ENCODE results near the gene TOX4. TPM values are rescaled to one million over a fixed set of nuclear protein-coding genes. Genes with fewer than 3 reads are reported as not detected.

Gene TOX4
- polyA plus RNA-seq, 4 donors = 20.4 to 54.0 (median 24.7) TPM

GRCh38 chr14:21494902-21495762, 18.1 kb downstream of the TOX4 start:
- no peak for FAIRE-seq
- 72 to 94% (median 88%) methylated on average over 2 of the region's 2 CpGs for WGBS, 3 donors

GRCh38 chr14:21496453-21496852, 19.5 kb downstream of the TOX4 start:
- WGBS, 3 donors = 84 to 92% (median 88%) methylated on average over 2 of the region's 2 CpGs
- Histone ChIP-seq H3K4me1 (ENCODE audit: control insufficient read depth in 3 of 3, insufficient read depth in 2 of 3, low read depth in 1 of 3, low read length in 2 of 3) (no peaks in the 10 kb centered on the region), H3K4me3 (ENCODE audit: low read depth in 1 of 3, low read length in 3 of 3) (no peak overlapping the region), H3K36me3 (ENCODE audit: control insufficient read depth in 3 of 3, insufficient read depth in 2 of 3, low read depth in 1 of 3, low read length in 3 of 3) (peaks cover 22 to 47% (median 22%) of the 10 kb centered on the region in 3 donors), H3K9me3 (ENCODE audit: control insufficient read depth in 2 of 2, insufficient read depth in 1 of 2, low read depth in 1 of 2, low read length in 1 of 2) (no peaks in the 10 kb centered on the region), H3K27ac (ENCODE audit: low read depth in 1 of 3, low read length in 2 of 3) (no peak overlapping the region), H3K27me3 (ENCODE audit: control insufficient read depth in 3 of 3, insufficient read depth in 3 of 3, low read length in 3 of 3) (no peaks in the 10 kb centered on the region)
- no peak for FAIRE-seq
- DNase-seq = no peak

More at GRCh38 chr14:21494902-21495762, 18.1 kb downstream of the TOX4 start:
- Histone ChIP-seq H3K36me3 (ENCODE audit: control insufficient read depth in 3 of 3, insufficient read depth in 2 of 3, low read depth in 1 of 3, low read length in 3 of 3) (peaks cover 23 to 51% (median 25%) of the 10 kb centered on the region in 3 donors), H3K4me1 (ENCODE audit: control insufficient read depth in 3 of 3, insufficient read depth in 2 of 3, low read depth in 1 of 3, low read length in 2 of 3) (no peaks in the 10 kb centered on the region), H3K9me3 (ENCODE audit: control insufficient read depth in 2 of 2, insufficient read depth in 1 of 2, low read depth in 1 of 2, low read length in 1 of 2) (no peaks in the 10 kb centered on the region), H3K4me3 (ENCODE audit: low read depth in 1 of 3, low read length in 3 of 3) (no peak overlapping the region), H3K27me3 (ENCODE audit: control insufficient read depth in 3 of 3, insufficient read depth in 3 of 3, low read length in 3 of 3) (no peaks in the 10 kb centered on the region), H3K27ac (ENCODE audit: low read depth in 1 of 3, low read length in 2 of 3) (no peak overlapping the region)
- DNase-seq = no peak

- 60 to 64% (median 62%) methylated on average over 5 of the region's 5 CpGs for WGBS, 3 donors
- Histone ChIP-seq H3K9me3 (ENCODE audit: control insufficient read depth in 2 of 2, insufficient read depth in 1 of 2, low read depth in 1 of 2, low read length in 1 of 2) (no peaks in the 10 kb centered on the region), H3K27me3 (ENCODE audit: control insufficient read depth in 3 of 3, insufficient read depth in 3 of 3, low read length in 3 of 3) (no peaks in the 10 kb centered on the region), H3K36me3 (ENCODE audit: control insufficient read depth in 3 of 3, insufficient read depth in 2 of 3, low read depth in 1 of 3, low read length in 3 of 3) (peaks cover 19 to 48% (median 20%) of the 10 kb centered on the region in 3 donors), H3K4me1 (ENCODE audit: control insufficient read depth in 3 of 3, insufficient read depth in 2 of 3, low read depth in 1 of 3, low read length in 2 of 3) (no peaks in the 10 kb centered on the region), H3K27ac (ENCODE audit: low read depth in 1 of 3, low read length in 2 of 3) (no peak overlapping the region), H3K4me3 (ENCODE audit: low read depth in 1 of 3, low read length in 3 of 3) (no peak overlapping the region)
- FAIRE-seq (no peak), DNase-seq (peak; percentile 45 to 60)
Observed at GRCh38 chr14:21498540-21499526, 21.8 kb downstream of the TOX4 start.

GRCh38 chr14:21501568-21501967, 24.6 kb downstream of the TOX4 start:
- H3K4me3 ChIP-seq (ENCODE audit: low read depth in 1 of 3, low read length in 3 of 3) = no peak overlapping the region
- no peak for DNase-seq
- H3K4me1 ChIP-seq (ENCODE audit: control insufficient read depth in 3 of 3, insufficient read depth in 2 of 3, low read depth in 1 of 3, low read length in 2 of 3) = no peaks in the 10 kb centered on the region
- WGBS, 3 donors = 95 to 97% (median 95%) methylated on average over 5 of the region's 5 CpGs
- peaks cover 12 to 39% (median 14%) of the 10 kb centered on the region in 3 donors for H3K36me3 ChIP-seq (ENCODE audit: control insufficient read depth in 3 of 3, insufficient read depth in 2 of 3, low read depth in 1 of 3, low read length in 3 of 3)
- no peaks in the 10 kb centered on the region for H3K9me3 ChIP-seq (ENCODE audit: control insufficient read depth in 2 of 2, insufficient read depth in 1 of 2, low read depth in 1 of 2, low read length in 1 of 2)
- FAIRE-seq = no peak
- H3K27me3 ChIP-seq (ENCODE audit: control insufficient read depth in 3 of 3, insufficient read depth in 3 of 3, low read length in 3 of 3) = no peaks in the 10 kb centered on the region
- H3K27ac ChIP-seq (ENCODE audit: low read depth in 1 of 3, low read length in 2 of 3) = no peak overlapping the region

- 92 to 95% (median 94%) methylated on average over 4 of the region's 4 CpGs for WGBS, 3 donors
- DNase-seq = no peak
- no peak overlapping the region for H3K4me3 ChIP-seq (ENCODE audit: low read depth in 1 of 3, low read length in 3 of 3)
- H3K27ac ChIP-seq (ENCODE audit: low read depth in 1 of 3, low read length in 2 of 3) = no peak overlapping the region
- H3K9me3 ChIP-seq (ENCODE audit: control insufficient read depth in 2 of 2, insufficient read depth in 1 of 2, low read depth in 1 of 2, low read length in 1 of 2) = no peaks in the 10 kb centered on the region
- no peak for FAIRE-seq
- H3K27me3 ChIP-seq (ENCODE audit: control insufficient read depth in 3 of 3, insufficient read depth in 3 of 3, low read length in 3 of 3) = no peaks in the 10 kb centered on the region
- no peaks in the 10 kb centered on the region for H3K4me1 ChIP-seq (ENCODE audit: control insufficient read depth in 3 of 3, insufficient read depth in 2 of 3, low read depth in 1 of 3, low read length in 2 of 3)
- peaks cover 9 to 42% (median 10%) of the 10 kb centered on the region in 3 donors for H3K36me3 ChIP-seq (ENCODE audit: control insufficient read depth in 3 of 3, insufficient read depth in 2 of 3, low read depth in 1 of 3, low read length in 3 of 3)
Observed at GRCh38 chr14:21503376-21503775, 26.4 kb downstream of the TOX4 start.

- Histone ChIP-seq H3K9me3 (ENCODE audit: control insufficient read depth in 2 of 2, insufficient read depth in 1 of 2, low read depth in 1 of 2, low read length in 1 of 2) (no peaks in the 10 kb centered on the region), H3K4me3 (ENCODE audit: low read depth in 1 of 3, low read length in 3 of 3) (no peak overlapping the region), H3K36me3 (ENCODE audit: control insufficient read depth in 3 of 3, insufficient read depth in 2 of 3, low read depth in 1 of 3, low read length in 3 of 3) (peaks cover 6 to 37% (median 6%) of the 10 kb centered on the region in 3 donors), H3K4me1 (ENCODE audit: control insufficient read depth in 3 of 3, insufficient read depth in 2 of 3, low read depth in 1 of 3, low read length in 2 of 3) (peaks cover under 1 to 7% (median 6%) of the 10 kb centered on the region in 3 donors), H3K27me3 (ENCODE audit: control insufficient read depth in 3 of 3, insufficient read depth in 3 of 3, low read length in 3 of 3) (no peaks in the 10 kb centered on the region), H3K27ac (ENCODE audit: low read depth in 1 of 3, low read length in 2 of 3) (no peak overlapping the region)
- FAIRE-seq (no peak), DNase-seq (no peak)
Observed at GRCh38 chr14:21505012-21505553, 28.1 kb downstream of the TOX4 start.

GRCh38 chr14:21506557-21506956, 29.6 kb downstream of the TOX4 start:
- Histone ChIP-seq H3K4me1 (ENCODE audit: control insufficient read depth in 3 of 3, insufficient read depth in 2 of 3, low read depth in 1 of 3, low read length in 2 of 3) (peaks cover 2 to 8% (median 6%) of the 10 kb centered on the region in 3 donors), H3K27me3 (ENCODE audit: control insufficient read depth in 3 of 3, insufficient read depth in 3 of 3, low read length in 3 of 3) (no peaks in the 10 kb centered on the region), H3K4me3 (ENCODE audit: low read depth in 1 of 3, low read length in 3 of 3) (no peak overlapping the region), H3K36me3 (ENCODE audit: control insufficient read depth in 3 of 3, insufficient read depth in 2 of 3, low read depth in 1 of 3, low read length in 3 of 3) (peaks cover 4 to 30% (median 6%) of the 10 kb centered on the region in 3 donors), H3K9me3 (ENCODE audit: control insufficient read depth in 2 of 2, insufficient read depth in 1 of 2, low read depth in 1 of 2, low read length in 1 of 2) (no peaks in the 10 kb centered on the region), H3K27ac (ENCODE audit: low read depth in 1 of 3, low read length in 2 of 3) (no peak overlapping the region)
- no peak for FAIRE-seq
- DNase-seq = no peak
- 91 to 95% (median 92%) methylated on average over 2 of the region's 2 CpGs for WGBS, 3 donors

Measured in small intestine (tissue), 7 donors.